Astrocyte (in vitro differentiated cells and primary cell): Measurements from ENCODE around the gene DNAH14. TPM values are rescaled to one million over a fixed set of nuclear protein-coding genes. Genes with fewer than 3 reads are reported as not detected.

ENCODE experiments used
- DNase-seq: peaks from one replicate; pipeline ENCODE4 v3.0.0-alpha.2; 2010; ENCODE audit warnings: low read depth
- FAIRE-seq: peaks from 2 replicates; lab custom pipeline; 2011; peaks lifted over from hg19 to GRCh38; lab: Jason Lieb, UNC
- H2AFZ ChIP-seq: 2 replicates; pipeline ENCODE4 v1.6.0; 2012; ENCODE audit warnings: low read depth, low read length, inconsistent platforms
- H3K27ac ChIP-seq: 2 replicates; pipeline ENCODE4 v1.5.1; 2011; ENCODE audit warnings: low read depth, low read length, inconsistent platforms
- H3K27me3 ChIP-seq: 2 replicates; pipeline ENCODE4 v1.6.0; 2011; ENCODE audit warnings: low read length, inconsistent platforms; ENCODE audit not compliant: insufficient read depth
- H3K36me3 ChIP-seq: 2 replicates; pipeline ENCODE4 v1.5.1; 2011; ENCODE audit warnings: low read length, inconsistent platforms; ENCODE audit not compliant: insufficient read depth
- H3K4me1 ChIP-seq: 2 replicates; pipeline ENCODE4 v1.5.1; 2011; ENCODE audit warnings: low read length, inconsistent platforms; ENCODE audit not compliant: insufficient read depth
- H3K4me2 ChIP-seq: 2 replicates; pipeline ENCODE4 v1.6.0; 2012; ENCODE audit warnings: low read length, inconsistent platforms
- H3K4me3 ChIP-seq: 2 replicates; pipeline ENCODE4 v1.5.1; 2011; ENCODE audit warnings: low read depth, mild to moderate bottlenecking, low read length, inconsistent platforms; ENCODE audit not compliant: insufficient read depth
- H3K79me2 ChIP-seq: 2 replicates; pipeline ENCODE4 v1.6.0; 2012; ENCODE audit warnings: mild to moderate bottlenecking, low read length, inconsistent platforms; ENCODE audit not compliant: insufficient read depth
- H3K9ac ChIP-seq: 2 replicates; pipeline ENCODE4 v1.6.0; 2012; ENCODE audit warnings: mild to moderate bottlenecking, low read length, inconsistent platforms
- H3K9me3 ChIP-seq: 2 replicates; pipeline ENCODE4 v1.5.1; 2012; ENCODE audit warnings: low read depth, mild to moderate bottlenecking, low read length, inconsistent platforms; ENCODE audit not compliant: insufficient read depth
- H4K20me1 ChIP-seq: 2 replicates; pipeline ENCODE4 v1.6.0; 2012; ENCODE audit warnings: low read length, inconsistent platforms; ENCODE audit not compliant: insufficient read depth
- H3K27ac Mint-ChIP-seq: one replicate; pipeline ENCODE4 v1.8.0; 2021; ENCODE audit warnings: mild to moderate bottlenecking, mixed read lengths; ENCODE audit not compliant: unreplicated experiment
- H3K27me3 Mint-ChIP-seq: one replicate; pipeline ENCODE4 v1.8.0; 2021; ENCODE audit warnings: low read depth, mixed read lengths; ENCODE audit not compliant: unreplicated experiment
- H3K36me3 Mint-ChIP-seq: one replicate; pipeline ENCODE4 v1.8.0; 2021; ENCODE audit warnings: low read depth, mixed read lengths; ENCODE audit not compliant: unreplicated experiment
- H3K4me1 Mint-ChIP-seq: one replicate; pipeline ENCODE4 v1.8.0; 2021; ENCODE audit warnings: low read depth, mixed read lengths; ENCODE audit not compliant: unreplicated experiment
- H3K4me3 Mint-ChIP-seq: one replicate; pipeline ENCODE4 v1.8.0; 2021; ENCODE audit warnings: mild to moderate bottlenecking, moderate library complexity, mixed read lengths; ENCODE audit not compliant: unreplicated experiment
- H3K9me3 Mint-ChIP-seq: one replicate; pipeline ENCODE4 v1.8.0; 2021; ENCODE audit warnings: mild to moderate bottlenecking, mixed read lengths; ENCODE audit not compliant: unreplicated experiment
- CTCF ChIP-seq: IDR thresholded peaks from 2 replicates; pipeline ENCODE4 v1.5.1; 2011; ENCODE audit warnings: low read depth, mild to moderate bottlenecking, inconsistent platforms, low read length, moderate library complexity; ENCODE audit not compliant: insufficient read depth
- EZH2 ChIP-seq: IDR thresholded peaks from 2 replicates; pipeline ENCODE4 v1.6.1; 2012; ENCODE audit warnings: mild to moderate bottlenecking, low read length, inconsistent platforms; ENCODE audit not compliant: insufficient read depth
- total RNA-seq: library from RNA; stranded (reverse); gene quantifications from 2 replicates; pipeline ENCODE4 v1.2.1, GENCODE V29; 2021

DNAH14 gene
- total RNA-seq, 1 donor from 2014 or later = 21.2 TPM

- Histone ChIP-seq H2AFZ (no peak overlapping the region), H3K79me2 (no peaks in the 10 kb centered on the region), H3K36me3 (no peaks in the 10 kb centered on the region), H3K9ac (no peak overlapping the region), H3K9me3 (no peaks in the 10 kb centered on the region), H3K4me3 (no peak overlapping the region), H3K4me1 (no peaks in the 10 kb centered on the region), H3K27ac (no peak overlapping the region), H3K27me3 (no peaks in the 10 kb centered on the region), H3K4me2 (no peak overlapping the region), H4K20me1 (no peaks in the 10 kb centered on the region)
- no peak overlapping the region for H3K27ac Mint-ChIP-seq
- TF ChIP-seq CTCF (no peak), EZH2 (no peak)
- no peaks in the 10 kb centered on the region for H3K9me3 Mint-ChIP-seq
- no peaks in the 10 kb centered on the region for H3K36me3 Mint-ChIP-seq
- no peaks in the 10 kb centered on the region for H3K4me1 Mint-ChIP-seq
- FAIRE-seq = no peak
- H3K27me3 Mint-ChIP-seq = no peaks in the 10 kb centered on the region
- DNase-seq = no peak
- H3K4me3 Mint-ChIP-seq = no peak overlapping the region
These were observed 443.7 kb downstream of the DNAH14 start for GRCh38 chr1:225373155-225373554.

- Histone ChIP-seq H2AFZ (no peak overlapping the region), H3K4me3 (no peak overlapping the region), H3K4me2 (no peak overlapping the region), H3K36me3 (no peaks in the 10 kb centered on the region), H3K9ac (no peak overlapping the region), H3K27ac (no peak overlapping the region), H3K79me2 (no peaks in the 10 kb centered on the region), H3K27me3 (no peaks in the 10 kb centered on the region), H3K4me1 (peaks cover 2% of the 10 kb centered on the region), H3K9me3 (no peaks in the 10 kb centered on the region), H4K20me1 (no peaks in the 10 kb centered on the region)
- H3K27me3 Mint-ChIP-seq = no peaks in the 10 kb centered on the region
- no peaks in the 10 kb centered on the region for H3K9me3 Mint-ChIP-seq
- DNase-seq (no peak), FAIRE-seq (no peak)
- no peak overlapping the region for H3K27ac Mint-ChIP-seq
- no peaks in the 10 kb centered on the region for H3K36me3 Mint-ChIP-seq
- H3K4me1 Mint-ChIP-seq = peaks cover 3% of the 10 kb centered on the region
- H3K4me3 Mint-ChIP-seq = no peak overlapping the region
- no peak for TF ChIP-seq EZH2
- no peak for TF ChIP-seq CTCF
These were observed 445.5 kb downstream of the DNAH14 start for GRCh38 chr1:225374996-225375395.

- no peak for TF ChIP-seq CTCF
- no peak for TF ChIP-seq EZH2
- no peak overlapping the region for H3K4me3 Mint-ChIP-seq
- no peak overlapping the region for H3K27ac ChIP-seq
- FAIRE-seq = no peak
- no peaks in the 10 kb centered on the region for H3K79me2 ChIP-seq
- peak; percentile 66 for DNase-seq
- H3K27ac Mint-ChIP-seq = no peak overlapping the region
- no peak overlapping the region for H3K4me3 ChIP-seq
- H3K27me3 Mint-ChIP-seq = no peaks in the 10 kb centered on the region
- no peak overlapping the region for H3K4me2 ChIP-seq
- H3K9me3 ChIP-seq = no peaks in the 10 kb centered on the region
- H2AFZ ChIP-seq = no peak overlapping the region
- H3K4me1 Mint-ChIP-seq = peaks cover 3% of the 10 kb centered on the region
- no peaks in the 10 kb centered on the region for H3K36me3 Mint-ChIP-seq
- no peak overlapping the region for H3K9ac ChIP-seq
- H3K27me3 ChIP-seq = no peaks in the 10 kb centered on the region
- H3K36me3 ChIP-seq = no peaks in the 10 kb centered on the region
- H3K4me1 ChIP-seq = peaks cover 2% of the 10 kb centered on the region
- H4K20me1 ChIP-seq = no peaks in the 10 kb centered on the region
- H3K9me3 Mint-ChIP-seq = no peaks in the 10 kb centered on the region
These were observed 449.4 kb downstream of the DNAH14 start for GRCh38 chr1:225378880-225379279.
